Activated CD4-positive, CD25-positive, alpha-beta regulatory T cell (primary cell): ENCODE results near the gene RIPPLY3.

ENCODE experiments used
- DNase-seq, 4 experiments: peaks; one replicate each; lab custom pipeline; 2025; lab: John Stamatoyannopoulos, UW

Gene RIPPLY3, protein sequence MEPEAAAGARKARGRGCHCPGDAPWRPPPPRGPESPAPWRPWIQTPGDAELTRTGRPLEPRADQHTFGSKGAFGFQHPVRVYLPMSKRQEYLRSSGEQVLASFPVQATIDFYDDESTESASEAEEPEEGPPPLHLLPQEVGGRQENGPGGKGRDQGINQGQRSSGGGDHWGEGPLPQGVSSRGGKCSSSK

DNA sequence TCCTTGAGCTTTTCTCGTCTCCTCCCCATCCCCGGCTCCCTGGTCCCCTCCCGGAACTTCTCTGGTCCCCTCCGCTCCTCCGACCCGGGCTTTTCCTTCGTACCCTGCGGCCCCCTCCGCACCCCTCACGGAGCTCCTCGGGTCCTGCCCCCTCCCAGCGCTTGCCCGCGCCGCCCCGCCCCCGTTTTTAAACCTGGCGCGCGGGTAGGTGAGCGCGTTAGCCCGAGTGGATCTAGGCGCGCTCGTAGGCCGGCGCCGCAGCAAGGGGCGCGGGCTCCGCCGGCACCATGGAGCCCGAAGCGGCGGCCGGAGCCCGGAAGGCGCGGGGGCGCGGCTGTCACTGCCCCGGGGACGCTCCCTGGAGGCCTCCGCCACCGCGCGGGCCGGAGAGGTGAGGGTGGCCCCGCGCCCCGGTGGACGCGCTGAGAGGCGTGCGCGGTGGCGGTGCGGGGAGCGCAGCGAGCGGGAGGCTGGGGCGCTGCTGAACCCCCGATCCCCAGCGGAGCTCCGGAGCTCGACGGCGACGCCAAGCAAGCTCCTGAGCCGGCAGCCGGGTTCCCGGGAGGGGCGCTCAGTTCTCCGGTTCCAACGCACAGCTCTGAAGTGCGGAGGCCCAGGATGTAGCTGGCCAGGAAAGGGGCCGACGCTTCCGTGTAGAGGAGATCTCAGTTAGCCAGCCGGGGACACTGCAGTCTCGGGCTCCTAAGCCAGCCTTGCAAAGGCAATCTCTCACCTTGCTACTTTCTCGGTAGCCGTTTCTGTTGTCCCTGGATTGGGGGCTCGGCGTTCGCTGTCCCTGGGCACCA lies at the start of gene RIPPLY3:
RIPPLY3 (plus strand) TSS at position 217 of the 806 bp plus-strand sequence; CDS start at position 288, 71 bp downstream.
- DNase-seq, result no peak

- no peak for DNase-seq
These were observed 47.3 kb upstream of the RIPPLY3 start for GRCh38 chr21:36959020-36959835.

GRCh38 chr21:36960676-36961284 lies 45.7 kb upstream of the RIPPLY3 start:
- DNase-seq, result no peak

DNA sequence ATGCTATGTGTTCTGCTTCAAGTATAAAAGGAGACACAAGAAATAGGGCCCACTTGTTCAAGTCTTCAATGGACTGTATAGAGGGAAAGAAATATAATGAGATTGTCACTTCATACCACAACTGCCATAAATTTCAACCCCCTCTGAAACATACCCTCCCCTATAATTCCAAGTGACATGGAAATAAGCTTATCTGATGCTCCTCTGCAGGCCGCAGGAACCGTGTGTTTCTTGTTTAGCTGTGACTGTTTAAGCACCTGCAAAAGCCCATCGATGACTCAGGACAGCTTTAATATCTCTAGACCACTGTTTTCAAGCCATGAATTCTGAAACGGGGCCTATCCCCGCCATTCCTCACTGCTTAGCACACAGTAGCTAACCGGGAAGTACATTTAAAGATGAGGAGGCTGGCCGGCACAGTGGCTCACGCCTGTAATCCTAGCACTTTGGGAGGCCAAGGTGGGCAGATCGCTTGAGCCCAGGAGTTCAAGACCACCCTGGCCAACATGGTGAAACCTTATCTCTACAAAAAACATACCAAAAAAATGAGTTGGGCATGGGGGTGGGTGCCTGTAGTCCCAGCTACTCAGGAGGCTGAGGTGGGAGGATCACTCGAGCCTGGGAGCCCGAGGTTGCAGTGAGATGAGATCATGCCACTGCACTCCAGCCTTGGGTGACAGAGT lies 44.3 kb upstream of the RIPPLY3 start:
- DNase-seq, result no peak

DNA sequence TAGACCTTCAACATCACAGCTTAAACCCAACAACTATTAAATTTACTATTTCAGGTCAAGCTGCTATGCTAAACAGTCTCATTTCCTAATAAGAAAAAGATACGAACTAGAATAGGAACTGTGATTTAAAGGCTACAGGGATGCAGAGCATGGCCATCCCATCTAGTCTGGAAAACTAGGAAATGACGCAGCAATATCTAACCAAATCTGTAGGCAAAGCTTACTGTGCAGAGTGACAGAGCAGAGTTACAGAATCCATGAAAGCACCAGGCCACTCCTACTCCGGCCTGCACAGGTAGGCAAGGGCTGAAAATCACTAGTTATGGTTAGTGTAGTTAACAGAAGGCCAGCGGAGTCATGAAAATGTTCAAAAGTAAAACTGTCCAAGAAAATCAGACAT lies 42.1 kb upstream of the RIPPLY3 start:
- DNase-seq, result no peak

- no peak for DNase-seq
These were observed 41.4 kb upstream of the RIPPLY3 start for GRCh38 chr21:36964827-36965719.

GRCh38 chr21:36965720-36966065 lies 40.8 kb upstream of the RIPPLY3 start:
- DNase-seq, result no peak

DNA sequence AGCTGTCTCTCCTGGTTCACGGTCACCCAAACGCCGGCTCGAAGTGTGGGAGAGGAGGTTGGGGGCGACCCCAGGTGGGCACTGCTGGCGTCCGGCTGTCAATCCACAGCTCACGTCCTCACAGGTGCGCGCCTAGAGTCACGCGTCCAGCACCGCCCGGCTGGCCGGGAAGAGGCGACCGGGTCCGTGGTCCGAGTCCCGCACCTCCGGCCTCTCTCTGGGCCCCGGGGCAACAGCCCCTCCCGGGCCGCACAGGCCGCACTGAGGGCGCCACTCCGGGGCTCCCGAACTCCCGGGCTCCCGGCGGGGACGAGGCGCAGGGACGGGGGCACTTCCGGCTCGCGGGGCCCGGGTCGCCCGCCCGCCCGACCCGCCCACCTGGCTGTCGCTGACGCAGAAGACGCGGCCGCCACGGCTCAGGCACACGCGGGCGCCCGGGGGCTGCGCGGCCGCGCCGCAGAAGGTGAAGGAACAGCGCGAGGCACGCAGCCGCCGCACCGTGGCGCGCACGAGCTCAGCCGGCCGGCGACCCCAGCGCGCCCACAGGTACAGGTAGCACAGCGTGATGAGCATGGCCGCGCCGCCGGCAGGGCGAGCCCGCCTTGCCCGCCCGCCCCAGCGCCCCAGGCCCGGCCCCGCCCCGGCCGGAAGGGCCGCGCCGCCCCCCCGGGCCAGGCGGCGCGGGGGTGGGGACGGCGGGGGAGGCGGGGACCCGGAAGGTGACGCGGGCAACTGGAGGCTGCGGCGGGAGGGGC lies 40.3 kb upstream of the RIPPLY3 start, which contains the start of gene HLCS:
HLCS (minus strand) TSS at position 604 of the 755 bp plus-strand sequence; CDS start at position 573, 31 bp downstream.
- DNase-seq, result peak; percentile 49 to 80 (median 64)

DNA sequence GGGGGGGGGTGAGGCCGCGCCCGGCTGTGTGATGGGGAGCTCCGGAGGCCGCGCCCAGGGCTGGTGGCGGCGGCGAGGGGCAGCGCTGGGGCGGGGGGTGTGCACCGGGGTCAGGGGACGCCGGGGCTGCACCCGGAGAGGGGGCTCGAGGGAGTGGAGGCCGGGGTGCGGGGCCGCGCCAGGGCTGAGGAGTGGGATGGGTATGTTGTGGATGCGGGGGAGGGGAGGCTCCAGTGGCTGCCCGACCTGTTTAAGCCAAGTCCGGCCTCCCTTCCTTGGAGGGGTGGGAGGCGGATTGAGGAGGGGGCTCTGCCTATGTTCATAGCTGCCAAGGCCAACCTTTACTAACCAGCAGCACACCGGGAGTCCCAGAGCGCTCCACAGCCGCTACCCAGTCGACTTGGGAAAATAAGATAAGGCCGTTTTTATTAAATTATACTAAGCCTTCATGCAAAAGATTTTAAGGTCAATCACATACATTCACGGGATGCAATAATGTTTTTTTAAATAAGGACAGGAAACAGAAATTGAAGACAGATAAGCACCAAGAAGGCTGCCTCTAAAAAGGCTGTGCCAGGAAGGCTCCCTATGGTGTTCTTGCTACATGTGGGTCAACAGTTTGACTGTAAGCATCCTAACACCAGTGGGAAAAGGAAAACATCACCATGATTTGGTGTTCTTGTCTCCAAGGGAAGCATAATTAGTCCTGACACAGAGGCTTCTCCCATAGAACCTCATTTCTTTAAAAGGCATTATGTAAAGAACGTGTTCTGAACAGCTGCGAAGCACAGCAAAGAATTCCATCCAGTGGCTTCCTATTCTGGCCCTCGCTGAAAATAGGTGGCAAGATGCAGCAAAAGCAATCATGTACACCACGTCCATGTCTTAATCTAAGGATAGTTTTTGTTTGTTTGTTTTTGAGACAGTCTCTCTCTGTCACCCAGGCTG lies 39.4 kb upstream of the RIPPLY3 start:
- no peak for DNase-seq

DNA sequence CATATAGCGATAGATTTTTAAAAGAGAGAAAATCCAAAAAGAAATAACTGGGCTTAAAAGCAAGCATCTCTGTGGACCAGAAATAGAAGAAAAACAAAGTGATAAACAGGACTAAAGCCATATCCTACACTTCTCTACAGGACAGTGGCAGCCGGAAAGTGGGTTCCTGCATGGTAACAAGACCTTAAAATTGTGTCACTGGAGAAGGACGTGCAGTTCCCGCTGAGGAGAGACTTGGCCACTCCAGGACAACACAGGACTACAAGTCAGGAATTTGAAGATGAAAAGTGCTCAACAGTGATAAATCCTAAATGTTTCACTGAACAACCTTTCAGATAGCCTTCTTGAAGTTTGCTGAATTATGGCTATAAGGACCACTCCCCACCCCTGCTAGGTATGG lies 38.1 kb upstream of the RIPPLY3 start:
- DNase-seq, result no peak

DNA sequence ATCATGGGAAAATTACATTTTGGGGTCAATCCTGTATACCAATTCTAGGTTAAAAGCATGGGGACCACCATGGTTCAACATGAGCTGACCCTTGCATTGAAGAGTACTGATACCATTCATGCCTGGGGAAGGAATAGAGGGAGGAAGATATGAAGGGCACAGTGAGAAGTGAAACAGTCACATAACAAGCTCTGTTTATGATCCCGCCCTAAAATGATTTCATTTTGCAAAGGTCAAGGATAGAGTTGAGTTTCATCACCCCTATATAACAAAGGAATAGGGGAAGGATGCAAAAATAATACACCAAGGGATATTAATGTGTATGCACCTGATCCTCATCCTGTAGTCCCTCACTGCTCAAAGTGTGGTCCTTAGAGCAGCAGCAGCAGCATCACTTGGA lies 37.5 kb upstream of the RIPPLY3 start:
- no peak for DNase-seq

GRCh38 chr21:36973986-36974850 lies 32.3 kb upstream of the RIPPLY3 start:
- no peak for DNase-seq

DNA sequence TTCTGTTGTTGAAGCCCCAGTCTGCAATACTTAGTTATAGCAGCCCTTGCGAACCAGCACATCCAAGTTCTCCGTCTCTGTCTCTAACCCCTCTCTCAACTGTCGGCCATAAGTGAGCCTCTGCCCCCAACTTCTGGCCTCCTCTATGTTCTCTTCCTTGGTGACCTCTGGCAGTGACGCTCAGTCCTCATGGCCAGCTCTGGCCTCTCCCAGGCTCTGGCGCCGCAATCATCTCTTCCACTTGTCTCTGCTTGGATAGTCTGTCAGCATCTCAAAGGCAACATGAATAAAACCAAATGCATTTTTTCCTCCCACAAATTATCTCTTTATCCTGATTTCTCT lies 31.7 kb upstream of the RIPPLY3 start:
- DNase-seq, result no peak

DNA sequence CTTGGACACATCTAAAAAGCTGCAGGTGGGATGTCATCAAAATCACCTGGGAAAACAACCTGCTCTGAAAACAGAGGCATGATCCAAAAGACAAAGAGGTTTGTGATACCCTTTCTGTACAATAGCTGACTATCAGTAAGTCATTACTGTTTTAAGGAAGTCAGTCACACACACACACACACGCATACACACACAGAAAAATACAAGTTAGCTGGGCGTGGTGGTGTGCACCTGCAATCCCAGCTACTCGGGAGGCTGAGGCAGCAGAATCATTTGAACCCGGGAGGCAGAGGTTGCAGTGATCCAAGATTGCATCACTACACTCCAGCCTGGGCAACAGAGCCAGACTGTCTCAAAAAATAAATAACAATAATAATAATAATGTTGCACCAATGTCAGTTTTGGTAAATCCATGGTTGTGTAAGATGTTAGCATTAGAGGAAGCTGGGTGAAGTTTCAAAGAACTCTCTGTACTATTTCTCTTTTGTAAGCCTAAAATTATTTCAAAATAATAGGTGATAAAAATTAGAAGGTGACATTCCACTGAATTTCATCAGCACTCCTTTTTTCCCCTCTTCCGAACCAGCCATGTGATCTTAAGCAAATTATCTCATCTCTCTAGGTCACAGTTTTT lies 30.2 kb upstream of the RIPPLY3 start:
- DNase-seq, result no peak

DNA sequence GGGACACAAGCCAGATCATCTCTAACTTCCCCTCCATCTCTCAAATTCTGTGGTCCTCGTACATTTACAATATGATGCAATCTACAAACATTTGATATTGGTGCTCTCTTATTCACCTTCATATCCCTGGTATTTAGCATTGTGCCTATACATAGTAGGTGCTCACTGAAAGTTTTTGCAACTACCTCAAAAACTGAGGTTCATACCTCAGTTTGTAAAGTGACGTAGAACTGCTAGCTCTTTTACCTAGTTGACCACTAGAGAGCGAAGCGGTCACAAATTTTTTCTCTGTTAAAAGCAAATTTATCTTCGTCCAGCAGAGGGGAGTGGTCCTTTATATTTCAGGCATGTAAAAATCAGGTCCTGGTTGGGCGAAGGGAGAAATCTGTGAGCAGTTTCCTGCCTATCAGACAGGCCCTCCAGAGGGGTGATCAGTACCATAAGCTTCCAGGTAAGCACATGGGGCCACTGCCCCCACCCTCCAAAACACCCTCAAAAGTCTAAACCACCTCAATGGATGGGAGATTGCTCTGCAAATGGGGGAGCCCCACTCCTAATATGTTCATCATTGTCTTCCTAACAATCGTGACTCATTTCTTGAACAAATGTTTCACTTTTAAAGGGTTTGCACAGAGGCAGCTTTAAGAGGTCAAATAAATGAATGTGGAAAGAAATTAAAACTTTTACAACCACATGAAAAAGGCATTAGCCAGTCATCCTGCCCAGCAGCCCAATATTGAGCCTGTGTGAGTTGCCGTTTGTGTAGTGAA lies 29.4 kb upstream of the RIPPLY3 start:
- no peak for DNase-seq

GRCh38 chr21:36980280-36981048 lies 26.0 kb upstream of the RIPPLY3 start:
- peak in 1 of 4 experiments; percentile 10 for DNase-seq
